ENCODE data around the gene SLC6A11.

DNA sequence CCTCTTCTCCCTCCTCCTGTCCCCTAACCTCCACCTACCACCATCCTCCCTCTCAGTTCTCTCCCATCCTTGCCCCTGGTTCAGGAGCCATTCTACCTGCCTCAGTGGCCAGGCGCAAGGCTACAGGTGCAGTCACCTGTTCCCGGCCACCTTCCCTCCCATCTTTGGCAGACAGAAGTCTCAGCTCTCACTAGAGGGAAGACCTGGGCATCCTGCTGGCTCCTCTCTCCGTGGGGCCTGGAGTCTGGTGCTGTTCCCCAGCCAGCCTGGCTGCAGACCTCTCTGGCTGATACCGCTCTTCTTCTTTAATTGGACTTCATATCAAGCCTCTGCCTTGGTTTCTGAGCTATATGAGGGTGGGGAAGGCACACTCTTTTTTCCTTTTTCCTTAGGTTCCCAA is 123.5 kb downstream of the SLC6A11 start:
- TF ChIP-seq, protein P1, sequence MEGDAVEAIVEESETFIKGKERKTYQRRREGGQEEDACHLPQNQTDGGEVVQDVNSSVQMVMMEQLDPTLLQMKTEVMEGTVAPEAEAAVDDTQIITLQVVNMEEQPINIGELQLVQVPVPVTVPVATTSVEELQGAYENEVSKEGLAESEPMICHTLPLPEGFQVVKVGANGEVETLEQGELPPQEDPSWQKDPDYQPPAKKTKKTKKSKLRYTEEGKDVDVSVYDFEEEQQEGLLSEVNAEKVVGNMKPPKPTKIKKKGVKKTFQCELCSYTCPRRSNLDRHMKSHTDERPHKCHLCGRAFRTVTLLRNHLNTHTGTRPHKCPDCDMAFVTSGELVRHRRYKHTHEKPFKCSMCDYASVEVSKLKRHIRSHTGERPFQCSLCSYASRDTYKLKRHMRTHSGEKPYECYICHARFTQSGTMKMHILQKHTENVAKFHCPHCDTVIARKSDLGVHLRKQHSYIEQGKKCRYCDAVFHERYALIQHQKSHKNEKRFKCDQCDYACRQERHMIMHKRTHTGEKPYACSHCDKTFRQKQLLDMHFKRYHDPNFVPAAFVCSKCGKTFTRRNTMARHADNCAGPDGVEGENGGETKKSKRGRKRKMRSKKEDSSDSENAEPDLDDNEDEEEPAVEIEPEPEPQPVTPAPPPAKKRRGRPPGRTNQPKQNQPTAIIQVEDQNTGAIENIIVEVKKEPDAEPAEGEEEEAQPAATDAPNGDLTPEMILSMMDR (IDR thresholded peaks at IDR 0.05): no peak
- TF ChIP-seq EZH2 (IDR thresholded peaks at IDR 0.05; ENCODE audit: borderline replicate concordance, insufficient read depth, low read depth, low read length, poor library complexity, severe bottlenecking): no peak

All from B cell (primary cell).